D721Med (cell line): ENCODE results near the gene ADGRL2.

Experiments used
- DNase-seq: peaks from one replicate; pipeline ENCODE4 v3.0.0; 2011; ENCODE audit warnings: low spot score; ENCODE audit not compliant: insufficient read length
- FAIRE-seq: peaks from 2 replicates; lab custom pipeline; 2011; peaks lifted over from hg19 to GRCh38; lab: Jason Lieb, UNC
- CTCF ChIP-seq: IDR thresholded peaks from 2 replicates; pipeline ENCODE4 v1.5.1; 2012; ENCODE audit warnings: mild to moderate bottlenecking, control low read depth; ENCODE audit not compliant: insufficient read depth; ENCODE audit errors: missing control alignments

The ADGRL2 gene

GRCh38 chr1:81974883-81975555 is 174.3 kb downstream of the ADGRL2 start:
- DNase-seq (no peak), FAIRE-seq (no peak)
- no peak for TF ChIP-seq CTCF

GRCh38 chr1:81976539-81976938 is 175.8 kb downstream of the ADGRL2 start:
- no peak for FAIRE-seq
- no peak for DNase-seq
- TF ChIP-seq CTCF = no peak

DNA sequence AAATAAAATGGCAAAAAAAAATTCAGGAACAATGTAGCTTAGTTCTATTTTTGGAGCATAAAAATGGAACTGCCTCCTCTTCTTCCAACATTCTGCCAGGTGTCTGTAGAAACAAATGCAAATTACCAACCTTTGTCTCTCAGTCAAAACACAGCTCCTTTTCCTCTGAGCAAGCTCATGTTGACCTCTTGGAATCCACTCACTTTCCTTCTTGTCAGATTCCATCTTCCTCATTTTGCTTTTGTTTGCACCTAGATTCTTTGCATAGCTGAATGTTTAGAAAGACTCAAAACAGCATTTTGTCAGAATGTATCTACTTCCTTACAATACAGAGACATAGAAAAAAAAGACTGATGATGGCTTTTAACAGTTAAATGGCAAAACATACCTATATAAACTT is 178.2 kb downstream of the ADGRL2 start:
- DNase-seq = no peak
- TF ChIP-seq CTCF = no peak
- FAIRE-seq = no peak

DNA sequence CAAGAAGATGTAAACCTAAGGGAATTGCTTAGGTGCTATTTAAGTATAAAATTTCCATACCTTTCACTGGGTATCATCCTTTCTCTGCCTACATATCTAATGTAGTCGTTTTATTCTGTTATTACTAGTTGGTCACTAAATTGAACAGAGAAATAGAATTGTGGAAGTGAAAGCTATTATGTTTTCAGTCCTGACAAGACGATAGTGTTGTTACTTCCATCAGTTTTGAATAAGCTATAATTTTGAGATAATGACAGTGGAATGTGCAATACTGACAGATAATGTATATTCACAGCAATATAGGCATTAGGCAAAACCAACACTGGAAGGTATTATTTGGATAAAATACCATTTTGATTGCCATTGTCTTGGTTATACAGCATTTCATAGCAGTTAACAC is 181.8 kb downstream of the ADGRL2 start:
- FAIRE-seq (no peak), DNase-seq (no peak)
- TF ChIP-seq CTCF = no peak

DNA sequence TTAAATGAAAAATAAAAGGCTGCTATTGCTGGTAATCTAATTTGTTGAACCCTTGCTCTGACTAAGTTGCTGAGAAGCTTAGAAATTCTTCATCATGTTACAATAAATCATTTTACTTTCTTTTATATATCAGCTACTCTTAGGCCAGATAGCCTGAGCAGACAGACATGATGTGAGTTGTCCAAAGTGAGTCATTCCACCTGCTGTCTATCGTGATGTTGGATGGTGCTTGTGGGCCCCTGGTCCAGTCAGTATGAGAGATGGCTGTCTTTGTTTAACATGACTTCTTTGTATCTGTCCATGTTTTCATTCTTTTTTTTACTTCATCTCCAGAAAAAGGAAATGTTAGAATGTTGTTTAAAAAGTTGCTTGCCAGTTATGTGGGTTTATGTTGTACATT is 188.8 kb downstream of the ADGRL2 start:
- FAIRE-seq = no peak
- DNase-seq = no peak
- TF ChIP-seq CTCF = no peak

GRCh38 chr1:81990241-81990640 is 189.5 kb downstream of the ADGRL2 start:
- no peak for TF ChIP-seq CTCF
- FAIRE-seq (no peak), DNase-seq (no peak)

- DNase-seq (no peak), FAIRE-seq (no peak)
- no peak for TF ChIP-seq CTCF
Measured at GRCh38 chr1:81998165-81998564, 197.4 kb downstream of the ADGRL2 start.
